Fibroblast of upper back skin (primary cell): ENCODE results near the gene MAPK12.
"Not testable (repeated sequence)": the region's sequence is repeated elsewhere in the genome, so short reads cannot be mapped to it uniquely, and the experiment has no call there.

Source experiments
- DNase-seq: peaks from one replicate; pipeline ENCODE4 v3.0.0-alpha.2; 2013

MAPK12 gene

GRCh38 chr22:50209893-50210292, 51.6 kb downstream of the MAPK12 start:
- DNase-seq, result peak; percentile 61

- no peak for DNase-seq
These were observed 52.3 kb downstream of the MAPK12 start for GRCh38 chr22:50208939-50209892.

- no peak for DNase-seq
These were observed 53.0 kb downstream of the MAPK12 start for GRCh38 chr22:50208430-50208938.

GRCh38 chr22:50207383-50208140, 53.9 kb downstream of the MAPK12 start:
- DNase-seq, result no peak

GRCh38 chr22:50206599-50206998, 54.9 kb downstream of the MAPK12 start:
- no peak for DNase-seq

GRCh38 chr22:50205781-50206569, 55.5 kb downstream of the MAPK12 start:
- DNase-seq, result no peak

- not testable (repeated sequence) for DNase-seq
These were observed 56.5 kb downstream of the MAPK12 start for GRCh38 chr22:50204998-50205397.

- no peak for DNase-seq
These were observed 56.9 kb downstream of the MAPK12 start for GRCh38 chr22:50204571-50204970.

- DNase-seq, result no peak
These were observed 58.2 kb downstream of the MAPK12 start for GRCh38 chr22:50203288-50203687.
